ENCODE measurements around the gene EBF3. TPM values are rescaled to one million over a fixed set of nuclear protein-coding genes. Genes with fewer than 3 reads are reported as not detected.

Gene EBF3
- total RNA-seq, 1 experiment from 2014 or later, result 0.64 TPM

DNA sequence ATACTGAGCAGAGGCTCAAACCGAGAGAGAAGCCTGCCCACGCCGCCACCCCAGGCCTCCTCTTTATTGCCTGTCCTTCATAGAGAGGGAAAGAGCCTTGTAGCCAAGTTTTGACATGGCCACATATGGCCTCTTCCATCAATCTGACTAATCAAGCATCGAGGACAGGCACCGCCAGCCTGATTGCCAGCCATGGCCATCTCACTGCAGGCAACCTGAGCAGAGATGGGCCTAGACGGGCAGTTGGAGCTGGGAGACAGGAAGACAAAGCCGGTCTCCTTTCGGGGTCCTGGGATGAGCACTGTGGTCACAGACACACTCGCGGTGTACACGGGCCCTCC is 67.2 kb downstream of the EBF3 start:
- TF ChIP-seq REST (IDR thresholded peaks at IDR 0.05; ENCODE audit: insufficient read depth in 1 of 2, low read depth in 2 of 2, low read length in 1 of 2) (no peak), SIN3A (IDR thresholded peaks at IDR 0.05; ENCODE audit: borderline replicate concordance, insufficient read depth, low read depth, low read length) (no peak), POLR2AphosphoS5 (IDR thresholded peaks at IDR 0.05; ENCODE audit: low read depth, low read length) (no peak), TCF7L2 (IDR thresholded peaks at IDR 0.05; ENCODE audit: low read depth, low read length) (no peak), CTCF (IDR thresholded peaks at IDR 0.05) (no peak)
- Histone ChIP-seq H3K4me1 (ENCODE audit: control insufficient read depth, insufficient read depth, low read length) (no peaks in the 10 kb centered on the region), H3K36me3 (ENCODE audit: control insufficient read depth, insufficient read depth, low read length) (no peaks in the 10 kb centered on the region), H3K27ac (ENCODE audit: low read length) (no peak overlapping the region), H3K4me3 (ENCODE audit: low read depth in 2 of 2, low read length in 2 of 2) (no peak overlapping the region), H3K27me3 (ENCODE audit: control insufficient read depth, insufficient read depth, low read length) (peaks cover 4% of the 10 kb centered on the region; the same call in 1 of the 2 replicates), H3K9me3 (ENCODE audit: control insufficient read depth, insufficient read depth, low read depth, low read length) (no peaks in the 10 kb centered on the region)
- in situ Hi-C loops (cut with HindIII; ENCODE audit: low pct_unique_long_range_greater_than_20kb, low sequenced_read_pairs) (no loop called here), intact Hi-C loops (cut with micrococcal nuclease; ENCODE audit: unreplicated experiment) (no loop called here)
- CTCF ChIA-PET, result no interaction called here
- POLR2A ChIA-PET, result no interaction called here
- ATAC-seq (no peak), DNase-seq (ENCODE audit: low read depth, low spot score) (no peak)
- BruUV-seq (replicated peaks), result no TSS peak

DNA sequence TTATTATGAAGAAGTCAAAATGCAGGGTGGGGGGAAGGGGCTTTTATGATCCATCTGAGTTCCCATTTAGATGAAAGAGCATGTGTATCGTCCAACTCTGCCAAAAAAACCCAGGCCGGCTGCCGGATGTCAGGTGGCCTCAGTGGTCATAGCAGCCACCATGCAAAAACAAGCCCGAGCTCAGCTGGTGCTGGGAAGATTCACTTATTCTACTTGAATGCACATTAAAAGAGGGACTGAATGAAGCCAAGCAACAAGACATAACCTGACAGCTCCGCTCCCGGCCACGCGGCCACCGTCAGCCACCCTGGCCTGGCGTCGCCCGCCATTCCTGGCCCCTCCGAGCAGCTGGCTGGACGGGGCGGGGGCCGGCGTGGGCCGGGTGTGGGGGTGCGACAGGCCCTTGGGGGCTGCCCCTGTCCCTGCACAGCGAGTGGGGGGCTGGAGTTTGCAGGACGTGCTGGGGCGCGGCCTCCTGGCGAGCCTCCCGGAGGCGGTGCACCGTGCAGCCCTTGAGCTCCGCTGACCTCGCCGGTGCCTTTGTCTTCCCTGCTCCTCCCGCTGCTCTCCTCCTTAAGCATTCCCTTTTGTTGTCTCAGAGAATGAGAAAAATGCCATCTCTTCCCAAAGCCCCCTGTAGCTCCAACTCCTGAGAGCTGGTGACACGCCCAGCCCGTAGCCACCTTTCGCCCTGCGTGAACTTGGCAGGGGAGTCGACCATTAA is 67.8 kb downstream of the EBF3 start:
- POLR2A ChIA-PET, result no interaction called here
- Histone ChIP-seq H3K36me3 (ENCODE audit: control insufficient read depth, insufficient read depth, low read length) (no peaks in the 10 kb centered on the region), H3K27ac (ENCODE audit: low read length) (no peak overlapping the region), H3K4me3 (ENCODE audit: low read depth in 2 of 2, low read length in 2 of 2) (no peak overlapping the region), H3K9me3 (ENCODE audit: control insufficient read depth, insufficient read depth, low read depth, low read length) (no peaks in the 10 kb centered on the region), H3K4me1 (ENCODE audit: control insufficient read depth, insufficient read depth, low read length) (no peaks in the 10 kb centered on the region), H3K27me3 (ENCODE audit: control insufficient read depth, insufficient read depth, low read length) (peaks cover 4% of the 10 kb centered on the region; the same call in 1 of the 2 replicates)
- ATAC-seq, result no peak
- TF ChIP-seq POLR2AphosphoS5 (IDR thresholded peaks at IDR 0.05; ENCODE audit: low read depth, low read length) (no peak), SIN3A (IDR thresholded peaks at IDR 0.05; ENCODE audit: borderline replicate concordance, insufficient read depth, low read depth, low read length) (no peak), TCF7L2 (IDR thresholded peaks at IDR 0.05; ENCODE audit: low read depth, low read length) (no peak), CTCF (IDR thresholded peaks at IDR 0.05) (no peak), REST (IDR thresholded peaks at IDR 0.05; ENCODE audit: insufficient read depth in 1 of 2, low read depth in 2 of 2, low read length in 1 of 2) (no peak)
- CTCF ChIA-PET, result no interaction called here
- no peak for DNase-seq (ENCODE audit: low read depth, low spot score)
- no TSS peak for BruUV-seq (replicated peaks)
- intact Hi-C loops (cut with micrococcal nuclease; ENCODE audit: unreplicated experiment), result no loop called here
- in situ Hi-C loops (cut with HindIII; ENCODE audit: low pct_unique_long_range_greater_than_20kb, low sequenced_read_pairs), result no loop called here
